AG09319 (cell line): ENCODE results near the gene NDUFV3.

ENCODE experiments used
- DNase-seq: peaks from one replicate; pipeline ENCODE4 v3.0.0-alpha.2; 2010; ENCODE audit warnings: low read depth; ENCODE audit errors: extremely low read depth
- TF ChIP-seq, protein P1 (sequence below): IDR thresholded peaks from 2 replicates; pipeline ENCODE4 v1.5.1; 2011; ENCODE audit warnings: low read depth, mild to moderate bottlenecking, inconsistent platforms, low read length, moderate library complexity

Gene NDUFV3

DNA sequence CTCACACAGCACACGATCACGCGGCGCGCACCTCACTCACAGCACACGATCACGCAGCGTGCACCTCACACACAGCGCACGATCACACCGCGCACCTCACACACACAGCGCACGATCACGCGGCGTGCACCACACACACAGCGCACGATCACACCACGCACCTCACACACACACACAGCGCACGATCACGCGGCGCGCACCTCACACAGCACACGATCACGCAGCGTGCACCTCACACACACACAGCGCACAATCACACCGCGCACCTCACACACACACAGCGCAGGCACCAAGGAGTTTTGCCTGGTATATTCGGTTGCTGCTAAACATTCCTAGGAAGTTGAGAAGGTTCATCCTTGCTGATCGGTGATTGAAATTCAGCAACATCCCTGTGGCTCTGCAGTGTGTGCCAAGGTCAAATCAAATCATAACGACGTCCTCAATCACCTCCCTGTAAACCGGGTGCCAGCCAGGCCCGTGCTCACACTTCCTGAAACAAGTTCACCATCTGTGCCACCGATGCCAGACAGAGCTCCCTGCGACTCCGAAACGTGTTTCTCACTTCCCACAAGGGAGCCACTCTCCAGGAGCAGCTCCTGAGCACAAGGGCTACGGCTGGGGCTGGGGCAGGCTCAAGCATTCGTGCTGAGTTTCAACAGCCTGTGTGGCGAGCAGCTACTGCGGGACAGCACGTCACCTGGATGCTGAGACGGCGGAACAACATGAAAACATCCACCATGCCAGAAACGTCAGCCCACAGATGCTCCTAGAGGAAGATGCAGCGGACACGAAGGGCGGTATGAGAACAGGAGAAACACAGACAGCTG lies 44.0 kb upstream of the NDUFV3 start:
- TF ChIP-seq, protein P1, sequence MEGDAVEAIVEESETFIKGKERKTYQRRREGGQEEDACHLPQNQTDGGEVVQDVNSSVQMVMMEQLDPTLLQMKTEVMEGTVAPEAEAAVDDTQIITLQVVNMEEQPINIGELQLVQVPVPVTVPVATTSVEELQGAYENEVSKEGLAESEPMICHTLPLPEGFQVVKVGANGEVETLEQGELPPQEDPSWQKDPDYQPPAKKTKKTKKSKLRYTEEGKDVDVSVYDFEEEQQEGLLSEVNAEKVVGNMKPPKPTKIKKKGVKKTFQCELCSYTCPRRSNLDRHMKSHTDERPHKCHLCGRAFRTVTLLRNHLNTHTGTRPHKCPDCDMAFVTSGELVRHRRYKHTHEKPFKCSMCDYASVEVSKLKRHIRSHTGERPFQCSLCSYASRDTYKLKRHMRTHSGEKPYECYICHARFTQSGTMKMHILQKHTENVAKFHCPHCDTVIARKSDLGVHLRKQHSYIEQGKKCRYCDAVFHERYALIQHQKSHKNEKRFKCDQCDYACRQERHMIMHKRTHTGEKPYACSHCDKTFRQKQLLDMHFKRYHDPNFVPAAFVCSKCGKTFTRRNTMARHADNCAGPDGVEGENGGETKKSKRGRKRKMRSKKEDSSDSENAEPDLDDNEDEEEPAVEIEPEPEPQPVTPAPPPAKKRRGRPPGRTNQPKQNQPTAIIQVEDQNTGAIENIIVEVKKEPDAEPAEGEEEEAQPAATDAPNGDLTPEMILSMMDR: no peak
- DNase-seq: no peak

DNA sequence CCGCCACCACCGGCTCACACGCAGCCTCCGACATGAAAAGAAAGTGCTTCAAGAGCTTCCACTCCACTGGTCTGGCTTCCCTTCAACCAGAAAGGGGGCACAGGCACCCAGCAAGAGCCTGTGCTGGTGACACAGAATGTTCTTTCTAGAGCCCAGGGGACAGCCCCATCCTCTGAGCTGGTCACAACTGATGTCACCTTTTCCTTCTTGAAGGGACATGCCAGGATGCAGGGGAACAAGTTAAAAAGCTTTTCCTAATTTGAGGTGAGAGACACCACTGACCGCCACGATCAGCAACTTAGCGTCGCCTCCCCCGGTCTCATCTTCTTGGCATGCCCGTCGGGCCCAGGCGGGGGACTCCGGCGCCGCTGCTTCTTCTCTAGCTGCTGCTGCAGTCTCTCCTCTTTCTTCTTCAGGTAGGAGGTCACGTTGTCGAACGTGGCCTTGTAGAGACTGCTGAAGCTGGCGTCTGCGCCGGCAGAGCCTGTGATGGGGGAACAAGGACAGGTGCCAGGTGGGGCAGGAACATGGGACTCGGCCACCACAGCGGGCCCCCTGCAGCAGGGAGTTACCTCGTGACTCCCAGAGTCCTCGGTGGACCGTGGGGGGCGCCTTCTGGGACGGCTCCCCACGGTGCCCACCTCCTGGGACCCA lies 43.2 kb upstream of the NDUFV3 start:
- DNase-seq: no peak
- TF ChIP-seq, protein P1: no peak

DNA sequence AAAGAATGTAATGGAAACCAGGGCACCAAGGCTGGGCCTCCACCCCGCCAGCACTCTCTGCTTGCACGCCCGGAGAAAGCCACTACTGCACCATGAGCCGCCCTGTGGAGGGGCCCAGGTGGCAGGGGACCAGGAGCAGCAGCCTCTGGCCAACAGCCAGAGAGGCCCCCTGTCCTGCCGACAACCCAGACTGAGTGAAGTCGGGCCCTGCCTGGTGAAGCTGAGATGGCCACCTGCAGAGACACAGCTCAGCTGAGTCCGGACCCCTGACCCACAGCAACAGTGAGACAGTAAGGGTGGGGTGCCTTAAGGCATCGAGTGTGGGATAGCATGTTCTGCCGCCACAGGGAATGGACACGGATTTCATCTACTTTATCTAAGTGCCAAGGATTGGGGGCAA lies 42.6 kb upstream of the NDUFV3 start:
- no peak for DNase-seq
- TF ChIP-seq, protein P1: no peak

DNA sequence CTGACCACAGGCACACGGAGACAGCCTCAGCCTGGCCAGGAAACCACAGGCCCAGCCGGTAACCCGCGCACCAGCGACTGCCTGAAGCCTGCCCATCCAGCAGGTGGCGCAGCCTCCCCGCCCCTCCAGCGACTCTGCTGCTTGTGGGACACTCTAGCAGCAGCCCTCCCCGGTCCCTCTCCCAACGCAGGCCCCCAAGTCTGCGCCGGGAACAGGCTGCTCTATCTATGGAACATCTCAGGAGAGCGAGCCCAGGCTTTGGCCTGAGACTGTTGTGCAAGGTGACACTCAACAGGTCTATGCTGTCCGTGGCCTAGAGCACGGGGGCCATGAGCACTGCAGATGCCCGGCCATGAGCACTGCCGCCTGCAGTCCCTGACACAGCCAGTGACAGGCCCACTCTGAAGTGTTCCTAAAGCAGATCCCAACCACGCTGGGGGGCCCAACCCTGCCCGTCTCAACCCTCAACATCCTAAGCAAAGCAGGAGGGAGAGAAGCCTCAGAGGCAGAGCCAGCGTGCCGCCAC lies 42.2 kb upstream of the NDUFV3 start:
- TF ChIP-seq, protein P1: peak; percentile 35
- no peak for DNase-seq

DNA sequence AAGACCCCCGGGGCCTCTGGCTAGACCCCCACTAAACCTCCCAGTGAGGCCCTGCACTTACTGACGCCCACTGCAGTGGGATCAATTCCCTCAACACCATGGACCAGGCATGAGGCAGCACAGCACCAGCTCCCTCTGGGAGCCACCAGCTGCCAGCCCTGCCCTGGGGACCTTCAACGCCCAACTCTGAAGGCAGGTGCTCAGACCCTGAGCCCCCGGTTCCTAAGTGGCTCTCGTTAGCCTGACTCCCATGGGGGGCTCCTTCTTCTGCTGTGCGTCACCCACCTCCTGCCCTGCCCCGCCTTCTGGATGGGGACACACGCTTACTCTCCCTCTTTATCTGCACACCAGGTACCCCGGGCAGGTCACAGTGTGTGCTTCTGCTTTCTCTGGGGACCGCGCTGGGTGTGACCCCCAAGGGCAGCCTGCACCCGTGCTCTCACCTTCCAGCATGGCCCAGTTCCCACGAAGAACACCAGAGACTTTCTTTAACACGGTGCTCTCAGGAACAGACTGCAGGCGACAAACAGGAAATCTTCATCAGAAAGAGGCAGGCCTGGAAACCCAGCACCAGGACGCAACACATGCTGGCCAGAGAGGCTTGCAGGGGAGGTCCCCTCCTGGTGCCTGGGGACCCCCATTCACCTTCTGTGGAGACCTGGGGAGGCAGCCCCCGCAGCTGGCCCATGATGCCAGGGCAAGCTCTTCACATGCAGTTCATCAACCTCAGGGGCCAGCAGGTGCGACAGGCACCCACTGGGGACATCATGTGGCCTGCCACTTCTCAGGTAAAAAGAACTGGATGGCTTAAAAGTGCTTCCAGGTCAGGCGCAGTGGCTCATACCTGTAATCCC lies 41.1 kb upstream of the NDUFV3 start:
- TF ChIP-seq, protein P1: no peak
- no peak for DNase-seq

DNA sequence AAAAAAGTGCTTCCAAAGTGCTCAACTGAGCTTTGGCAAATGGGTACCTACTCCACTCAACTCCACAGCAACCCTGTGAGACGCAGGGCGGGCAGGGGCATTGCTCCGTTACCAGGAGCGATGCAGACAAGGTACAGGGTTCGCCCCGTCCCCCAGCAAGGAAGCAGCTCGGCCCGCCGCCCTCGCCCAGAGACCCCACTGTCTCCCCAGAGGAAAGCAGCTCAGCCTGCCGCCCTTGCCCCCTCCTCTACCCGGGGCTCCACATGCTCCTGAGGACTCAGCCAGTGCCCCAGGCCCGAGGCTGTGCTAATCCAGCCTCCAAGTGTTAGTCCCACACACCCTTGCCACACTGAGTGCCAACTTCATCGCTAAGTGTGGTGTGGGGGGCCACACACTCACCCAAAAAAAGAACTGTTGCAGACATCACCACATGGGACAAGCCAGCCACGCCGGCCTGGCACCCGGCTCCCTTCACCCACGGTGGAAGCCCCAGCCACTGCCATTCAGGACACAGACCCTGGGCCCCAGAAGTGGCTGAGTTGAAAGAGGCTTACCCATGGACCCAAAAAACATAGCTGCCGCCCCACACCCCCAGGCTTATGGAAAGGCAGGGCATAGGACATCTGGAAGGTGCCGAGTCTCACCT lies 40.1 kb upstream of the NDUFV3 start:
- TF ChIP-seq, protein P1: no peak
- DNase-seq: no peak
